Amniotic epithelial cell (primary cell): ENCODE data around the gene ATXN1.

ENCODE experiments used
- DNase-seq: peaks from one replicate; pipeline ENCODE4 v3.0.0-alpha.2; 2010; ENCODE audit warnings: low read depth

ATXN1 gene

DNA sequence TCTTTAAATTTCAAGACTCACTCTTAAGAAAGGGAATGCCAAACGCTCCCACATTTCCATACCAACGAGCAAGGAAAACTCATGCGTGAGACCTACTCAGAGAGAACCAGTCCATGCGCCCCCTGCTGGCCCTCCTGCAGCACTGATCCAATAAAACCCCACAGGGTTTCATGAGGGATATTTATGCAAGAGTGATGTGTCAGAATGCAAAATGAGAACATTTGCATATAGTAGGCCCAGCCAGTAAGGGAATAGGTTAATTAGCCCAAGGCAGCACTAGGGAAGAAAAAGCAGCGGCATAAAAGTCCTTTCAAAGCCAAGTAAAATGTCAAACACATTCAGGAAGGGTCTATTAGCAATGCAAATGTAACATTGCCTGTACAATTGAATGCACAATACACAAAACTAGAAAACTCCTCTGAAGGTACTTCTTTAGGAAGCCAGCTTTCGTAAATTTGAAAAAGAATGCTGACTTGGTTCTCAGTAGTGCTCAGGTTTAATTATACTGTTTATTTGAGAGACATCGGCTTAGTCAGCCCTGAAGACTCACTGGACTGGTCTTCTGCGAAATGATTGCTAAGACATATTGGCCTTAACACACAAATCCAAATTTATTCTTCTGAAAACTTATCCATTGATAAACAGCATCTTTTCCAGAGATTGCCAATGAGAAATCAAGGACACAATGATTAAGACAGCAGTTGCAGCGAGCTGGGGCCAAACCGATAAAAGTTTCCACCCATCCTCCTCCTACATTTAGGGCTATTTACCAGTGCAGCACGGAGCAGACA lies 429.7 kb downstream of the ATXN1 start:
- peak; percentile 83 for DNase-seq

GRCh38 chr6:16329233-16329632 lies 432.0 kb downstream of the ATXN1 start:
- no peak for DNase-seq

GRCh38 chr6:16327777-16328325 lies 433.4 kb downstream of the ATXN1 start:
- DNase-seq, result no peak

GRCh38 chr6:16326971-16327776 lies 434.1 kb downstream of the ATXN1 start:
- DNase-seq, result no peak

DNA sequence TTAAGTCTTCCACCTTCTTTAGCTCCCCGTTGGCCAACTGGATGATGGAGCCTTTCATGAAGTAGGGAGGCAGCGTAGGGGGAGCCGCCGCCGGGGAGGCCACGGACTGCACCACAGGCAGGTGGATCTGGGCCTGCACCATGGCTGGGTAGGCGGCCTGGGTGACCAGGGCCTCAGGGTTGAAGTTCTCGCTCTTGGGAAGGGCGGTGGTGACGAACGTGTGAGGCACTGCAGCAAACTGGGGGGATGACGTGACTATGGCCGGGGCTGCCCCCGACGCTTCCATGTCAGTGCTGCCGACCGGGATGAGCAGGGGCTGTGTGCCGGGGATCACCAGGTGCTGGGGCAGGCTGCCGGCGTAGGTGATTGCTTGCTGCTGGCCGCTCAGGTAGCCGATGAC lies 434.7 kb downstream of the ATXN1 start:
- DNase-seq, result no peak

DNA sequence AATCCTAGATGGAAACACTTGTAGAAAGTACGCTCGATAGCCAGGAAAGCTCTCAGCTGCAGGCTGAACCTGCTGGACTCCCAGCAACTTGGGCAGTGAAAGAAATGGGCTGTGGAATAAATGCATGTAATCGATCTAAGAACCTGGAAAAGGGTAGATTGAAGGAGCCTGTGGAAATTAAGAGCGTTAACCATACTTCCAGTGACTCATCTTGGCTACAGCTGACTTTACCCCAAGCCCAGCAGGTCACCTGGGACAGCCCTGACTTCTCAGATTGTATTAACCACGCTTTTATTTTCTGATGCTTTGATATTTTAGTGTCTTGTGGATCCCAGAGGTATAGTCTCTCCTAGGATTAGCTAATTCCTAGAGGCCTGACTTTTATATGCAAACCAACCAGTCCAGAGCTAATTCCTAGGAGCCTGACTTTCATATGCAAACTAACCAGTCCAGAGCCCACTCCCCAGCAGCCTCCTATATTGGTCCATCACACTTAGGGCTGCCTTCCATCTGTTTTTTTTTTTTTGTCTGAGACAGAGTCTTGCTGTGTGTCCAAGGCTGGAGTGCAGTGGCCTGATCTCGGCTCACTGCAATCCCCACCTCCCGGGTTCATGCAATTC lies 436.5 kb downstream of the ATXN1 start:
- DNase-seq, result no peak

DNA sequence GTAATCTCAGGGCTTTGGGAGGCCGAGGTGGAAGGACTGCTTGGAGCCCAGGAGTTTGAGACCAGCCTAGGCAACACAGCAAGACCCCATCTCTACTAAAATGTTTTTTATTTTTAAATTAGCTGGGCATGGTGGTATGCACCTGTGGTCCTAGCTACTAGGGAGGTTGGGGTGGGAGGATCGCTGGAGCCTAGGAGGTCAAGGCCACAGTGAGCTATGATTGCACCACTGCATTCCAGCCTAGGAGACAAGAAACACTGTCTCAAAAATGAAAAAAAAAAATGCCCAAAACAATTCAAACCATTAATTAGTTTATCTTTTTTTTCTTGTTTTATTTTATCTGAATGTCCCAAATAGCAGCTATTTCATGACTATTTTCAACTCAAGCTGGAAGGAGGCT lies 437.1 kb downstream of the ATXN1 start:
- no peak for DNase-seq

GRCh38 chr6:16322666-16323312 lies 438.5 kb downstream of the ATXN1 start:
- DNase-seq, result peak; percentile 86

DNA sequence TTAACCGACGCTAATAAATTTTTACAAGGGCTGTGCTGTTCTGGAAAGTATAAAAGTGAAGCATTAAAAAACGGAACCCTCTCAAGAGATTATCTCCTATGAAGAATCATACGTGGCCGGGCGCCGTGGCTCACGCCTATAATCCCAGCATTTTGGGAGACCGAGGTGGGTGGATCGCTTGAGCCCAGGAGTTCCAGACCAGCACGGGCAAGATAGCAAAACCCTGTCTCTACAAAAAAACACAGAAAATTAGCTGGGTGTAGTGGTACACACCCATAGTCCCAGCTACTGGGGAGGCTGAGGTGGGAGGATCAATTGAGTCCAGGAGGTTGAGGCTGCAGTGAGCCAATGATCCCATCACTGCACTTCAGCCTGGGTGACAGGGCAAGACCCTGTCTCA lies 439.4 kb downstream of the ATXN1 start:
- no peak for DNase-seq

- DNase-seq, result no peak
Measured at GRCh38 chr6:16321341-16321710, 439.9 kb downstream of the ATXN1 start.

DNA sequence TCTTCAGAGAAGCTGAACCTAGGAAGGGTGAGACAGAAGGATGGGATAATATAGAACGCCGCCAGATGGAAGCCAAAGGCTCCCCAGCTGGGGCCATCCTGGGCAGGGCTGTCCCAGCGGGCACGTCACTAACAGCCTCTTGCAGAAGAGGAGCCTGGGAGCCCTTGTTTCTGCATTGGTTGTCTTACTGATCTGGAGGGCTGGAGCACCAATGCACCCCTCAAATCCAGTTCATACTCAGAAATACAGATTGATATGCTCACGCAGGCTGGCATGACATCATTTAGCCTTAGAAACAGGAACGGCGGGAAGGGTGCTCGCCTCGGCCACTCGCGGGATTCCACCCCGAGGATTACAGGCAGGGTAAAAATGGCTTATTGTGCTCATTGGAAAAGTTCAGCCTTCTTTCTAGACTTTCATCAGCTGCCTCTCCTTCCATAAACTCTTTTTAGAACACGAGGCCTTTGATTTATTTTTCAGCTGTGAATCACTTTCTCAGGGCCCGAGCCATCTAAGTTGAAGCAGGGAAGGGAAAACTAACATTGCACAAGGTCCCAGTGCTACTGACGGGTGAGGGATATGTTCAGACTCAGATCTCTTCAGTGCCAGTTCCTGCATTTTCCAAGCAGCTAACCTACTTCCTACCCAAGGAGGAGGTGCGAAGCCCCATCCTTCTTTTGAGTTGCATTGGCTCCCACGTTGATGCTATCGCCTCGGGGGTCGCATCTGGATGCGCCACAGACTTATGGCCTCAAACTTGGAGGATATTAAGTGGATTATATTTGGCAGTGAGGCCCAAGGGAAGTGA lies 440.5 kb downstream of the ATXN1 start:
- peak; percentile 92 for DNase-seq

DNA sequence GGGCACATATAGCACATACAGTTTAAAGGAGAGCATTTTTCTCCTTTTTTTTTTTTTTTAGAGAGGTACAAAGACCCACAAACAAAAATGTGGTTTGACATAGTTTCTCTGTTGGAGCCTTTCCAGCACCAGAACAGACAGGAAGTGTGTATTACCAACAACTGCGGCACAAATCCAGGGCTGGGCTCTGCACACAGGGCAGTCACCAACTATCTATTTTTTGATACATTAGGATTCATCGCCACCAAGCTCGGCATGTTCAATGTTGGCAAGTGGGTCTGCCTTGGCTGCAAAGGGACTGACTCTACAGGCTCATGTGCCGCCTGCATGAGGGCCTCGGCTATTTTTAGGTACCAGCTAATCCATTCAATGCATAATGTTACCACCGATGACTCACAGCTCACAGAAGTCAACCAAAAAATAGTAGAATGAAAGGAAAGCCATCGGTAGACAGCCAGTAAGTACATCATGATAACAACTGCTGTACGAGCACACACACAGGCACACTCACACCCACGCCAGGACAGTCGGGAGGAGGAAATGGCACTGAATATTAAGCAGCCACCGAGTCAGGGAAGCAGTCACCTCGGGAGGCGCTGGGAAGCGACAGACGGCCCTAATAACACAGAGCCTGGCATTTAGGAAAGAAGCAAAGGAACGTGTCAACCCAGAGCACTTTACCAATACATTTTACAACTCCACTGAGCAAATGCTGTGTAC lies 441.3 kb downstream of the ATXN1 start:
- peak; percentile 88 for DNase-seq

- DNase-seq, result no peak
Measured at GRCh38 chr6:16318953-16319720, 442.1 kb downstream of the ATXN1 start.

- peak; percentile 80 for DNase-seq
Measured at GRCh38 chr6:16318538-16318937, 442.7 kb downstream of the ATXN1 start.

DNA sequence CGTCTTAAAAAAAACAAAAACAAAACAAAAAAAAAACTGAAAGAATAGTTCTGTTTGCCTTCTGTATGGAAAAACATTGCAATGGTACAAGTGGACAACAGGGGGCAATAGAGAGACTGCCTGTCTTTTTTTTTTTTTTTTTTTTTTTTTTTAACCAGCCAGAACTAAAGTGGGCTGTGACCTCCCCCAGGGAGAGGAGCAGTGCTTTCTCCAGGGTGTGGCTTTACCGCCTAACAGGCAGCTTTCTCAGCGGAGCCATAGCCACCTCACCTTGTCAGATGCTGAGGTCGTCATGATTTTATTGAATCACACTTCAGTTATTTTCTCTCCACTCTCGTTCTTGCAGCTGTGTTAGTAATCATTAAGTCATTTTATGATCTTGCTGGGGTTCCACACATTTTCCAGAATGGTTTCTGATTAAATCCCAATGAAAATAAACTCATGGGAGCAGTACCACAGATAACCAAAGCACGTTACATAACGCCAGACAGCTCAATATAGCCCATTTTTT lies 444.5 kb downstream of the ATXN1 start:
- DNase-seq, result no peak

DNA sequence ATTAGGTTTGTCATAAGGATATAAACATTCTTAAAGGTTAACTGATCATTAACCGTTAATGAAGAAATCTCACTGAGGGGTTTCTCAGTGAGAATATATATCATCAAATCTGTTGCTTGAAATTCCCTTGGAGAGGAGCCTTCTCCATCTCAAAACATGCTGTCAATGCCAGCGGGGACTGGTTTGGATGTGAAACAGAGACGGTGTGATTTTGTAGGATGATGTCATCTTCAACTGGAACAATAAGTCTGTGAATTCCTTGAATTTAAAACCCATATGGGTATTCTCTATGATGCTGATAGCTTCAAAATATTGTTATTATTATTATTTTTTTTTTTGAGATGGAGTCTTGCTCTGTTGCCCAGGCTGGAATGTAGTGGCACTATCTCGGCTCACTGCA lies 447.0 kb downstream of the ATXN1 start:
- no peak for DNase-seq

DNA sequence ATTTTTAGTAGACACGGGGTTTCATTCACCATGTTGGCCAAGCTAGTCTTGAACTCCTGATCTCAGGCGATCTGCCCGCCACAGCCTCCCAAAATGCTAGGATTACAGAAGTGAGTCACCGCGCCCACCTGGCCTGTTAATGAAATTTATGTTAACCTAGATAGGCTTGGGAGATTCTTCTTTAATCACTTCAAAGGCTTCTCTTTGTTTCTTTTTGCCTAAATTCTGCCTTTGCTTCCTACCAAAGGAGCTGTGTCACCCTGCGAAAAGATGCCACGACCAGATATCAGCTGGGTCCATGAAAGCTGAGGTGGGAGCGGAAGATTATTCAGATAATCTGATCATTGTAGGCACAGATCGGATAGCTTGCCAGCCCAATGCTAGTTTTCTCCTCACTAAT lies 447.5 kb downstream of the ATXN1 start:
- no peak for DNase-seq

GRCh38 chr6:16311763-16312162 lies 449.5 kb downstream of the ATXN1 start:
- DNase-seq, result no peak

DNA sequence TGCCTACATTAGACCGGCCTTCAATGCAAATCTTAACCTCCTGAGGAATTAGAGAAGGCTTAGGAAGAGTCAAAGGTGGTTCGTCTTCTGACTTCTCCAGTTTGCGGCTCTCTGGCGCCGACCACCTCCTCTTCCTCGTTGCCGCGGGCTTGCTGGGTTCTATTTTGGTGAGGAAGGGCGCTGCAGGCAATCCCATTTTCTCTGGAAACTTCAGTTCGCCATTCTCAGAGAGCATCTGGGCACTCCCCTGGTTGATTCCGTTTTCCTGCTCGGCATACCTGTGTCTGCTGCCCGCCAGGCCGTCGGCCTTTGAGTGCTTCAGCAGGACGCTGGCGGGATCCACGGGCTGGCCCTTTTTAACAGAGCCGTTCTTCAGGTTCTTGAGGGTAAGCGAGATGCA lies 454.9 kb downstream of the ATXN1 start:
- DNase-seq, result no peak

DNA sequence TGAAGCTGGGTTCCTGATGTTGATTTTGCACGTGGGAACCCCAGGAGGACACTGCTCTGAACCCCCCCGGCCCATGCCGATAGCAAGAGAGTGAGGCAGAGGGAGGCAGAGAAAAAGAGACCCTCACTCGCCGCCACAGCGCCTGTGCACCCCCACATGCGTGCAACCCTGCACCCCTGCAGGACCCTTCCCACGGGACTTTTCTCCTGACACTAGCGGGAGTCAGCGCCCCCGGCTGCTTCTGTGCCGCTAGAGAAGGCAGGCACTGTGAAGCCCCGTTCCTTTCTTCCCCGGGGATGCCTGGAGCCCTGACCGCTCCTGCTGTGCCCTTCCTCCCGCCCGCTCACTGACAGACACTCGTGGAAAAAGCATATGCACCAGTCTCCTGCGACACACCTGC lies 455.5 kb downstream of the ATXN1 start:
- DNase-seq, result no peak
